ENCODE measurements around the gene MYO10. TPM values are rescaled to one million over a fixed set of nuclear protein-coding genes. Genes with fewer than 3 reads are reported as not detected.

Gene MYO10
- polyA plus RNA-seq, 3 donors from 2014 or later, result not detected

GRCh38 chr5:16617274-16617968 lies 318.7 kb downstream of the MYO10 start:
- H3K27me3 Mint-ChIP-seq (ENCODE audit: low read depth in 3 of 3), result peaks cover 2 to 6% (median 2%) of the 10 kb centered on the region in 3 donors
- H3K4me1 Mint-ChIP-seq, result peaks cover 10 to 11% of the 10 kb centered on the region in 2 donors
- H3K4me3 Mint-ChIP-seq, result no peak overlapping the region
- H3K27ac Mint-ChIP-seq, result no peak overlapping the region
- H3K36me3 Mint-ChIP-seq, result no peaks in the 10 kb centered on the region
- H3K9me3 Mint-ChIP-seq, result no peaks in the 10 kb centered on the region
- DNase-seq, result peak in 1 of 3 donors; percentile 13

- Mint-ChIP-seq H3K9me3 (no peaks in the 10 kb centered on the region), H3K4me3 (peak within 1 kb of the TSS; percentile 76 to 91 (median 87)), H3K36me3 (no peaks in the 10 kb centered on the region), H3K27ac (peak within 1 kb of the TSS in 5 of 6 donors; percentile 25 to 80 (median 51)), H3K27me3 (ENCODE audit: low read depth in 3 of 3) (peaks cover 2 to 6% (median 2%) of the 10 kb centered on the region in 3 donors), H3K4me1 (peaks cover 10 to 11% of the 10 kb centered on the region in 2 donors)
- peak; percentile 46 to 66 (median 51) for DNase-seq
These were observed 319.4 kb downstream of the MYO10 start, which contains the start of gene RETREG1 for GRCh38 chr5:16616536-16617273. TSS of gene RETREG1 (minus strand) at chr5:16616997. CDS start at chr5:16616971, 26 bp downstream.

- peaks cover 4 to 6% (median 4%) of the 10 kb centered on the region in 3 donors for H3K27me3 Mint-ChIP-seq (ENCODE audit: low read depth in 3 of 3)
- H3K27ac Mint-ChIP-seq, result peak overlapping the region in 5 of 6 donors; percentile 25 to 80 (median 51)
- peaks cover 10 to 11% of the 10 kb centered on the region in 2 donors for H3K4me1 Mint-ChIP-seq
- H3K36me3 Mint-ChIP-seq, result no peaks in the 10 kb centered on the region
- no peak for DNase-seq
- H3K4me3 Mint-ChIP-seq, result peak overlapping the region; percentile 76 to 91 (median 87)
- no peaks in the 10 kb centered on the region for H3K9me3 Mint-ChIP-seq
These were observed 320.1 kb downstream of the MYO10 start for GRCh38 chr5:16615741-16616535.

GRCh38 chr5:16612007-16612406 lies 324.1 kb downstream of the MYO10 start:
- Mint-ChIP-seq H3K4me1 (peaks cover 10 to 11% of the 10 kb centered on the region in 2 donors), H3K4me3 (no peak overlapping the region), H3K36me3 (peaks cover 0 to 3% (median under 1%) of the 10 kb centered on the region in 3 donors), H3K27me3 (ENCODE audit: low read depth in 3 of 3) (peaks cover 6% of the 10 kb centered on the region in 3 donors), H3K27ac (no peak overlapping the region), H3K9me3 (peaks cover 0 to 2% (median 0%) of the 10 kb centered on the region in 6 donors)
- DNase-seq, result no peak
